ENCODE measurements around the gene FAAP100.
A peak's percentile ranks its signal among the peaks of the same experiment; 100 is the strongest.

Gene FAAP100

GRCh38 chr17:81522491-81523401 is 29.4 kb downstream of the FAAP100 start:
- no peak for DNase-seq

GRCh38 chr17:81520021-81520901 is 31.9 kb downstream of the FAAP100 start:
- DNase-seq: no peak

- peak; percentile 58 for DNase-seq
These were observed 32.7 kb downstream of the FAAP100 start for GRCh38 chr17:81519284-81520020.

GRCh38 chr17:81518785-81519283 is 33.3 kb downstream of the FAAP100 start:
- DNase-seq: peak; percentile 31

GRCh38 chr17:81518113-81518784 is 33.9 kb downstream of the FAAP100 start:
- DNase-seq: no peak

GRCh38 chr17:81517339-81518112 is 34.6 kb downstream of the FAAP100 start:
- DNase-seq: peak; percentile 17

GRCh38 chr17:81517009-81517338 is 35.2 kb downstream of the FAAP100 start:
- no peak for DNase-seq

GRCh38 chr17:81516439-81516838 is 35.7 kb downstream of the FAAP100 start:
- no peak for DNase-seq

- DNase-seq: no peak
These were observed 36.6 kb downstream of the FAAP100 start for GRCh38 chr17:81515530-81516041.

- peak; percentile 81 for DNase-seq
These were observed 37.2 kb downstream of the FAAP100 start for GRCh38 chr17:81514739-81515529.

GRCh38 chr17:81514489-81514738 is 37.7 kb downstream of the FAAP100 start:
- no peak for DNase-seq

- DNase-seq: peak; percentile 64
These were observed 38.2 kb downstream of the FAAP100 start for GRCh38 chr17:81513753-81514488.

- DNase-seq: peak; percentile 53
These were observed 38.8 kb downstream of the FAAP100 start for GRCh38 chr17:81513372-81513752.

- DNase-seq: peak; percentile 97
These were observed 39.4 kb downstream of the FAAP100 start, which contains the start of gene ACTG1 for GRCh38 chr17:81512562-81513371. ACTG1 (minus strand) TSS chr17:81512799; CDS start chr17:81512354, 445 bp downstream.

- DNase-seq: peak; percentile 51
These were observed 40.2 kb downstream of the FAAP100 start for GRCh38 chr17:81511804-81512561.

GRCh38 chr17:81511554-81511803 is 40.7 kb downstream of the FAAP100 start:
- DNase-seq: no peak

GRCh38 chr17:81510785-81511553 is 41.2 kb downstream of the FAAP100 start:
- DNase-seq: peak; percentile 35
